GM21723 (cell line): Measurements from ENCODE around the gene ULBP2.
"Not testable (repeated sequence)": the region's sequence is repeated elsewhere in the genome, so short reads cannot be mapped to it uniquely, and the experiment has no call there.

Source experiments
- ATAC-seq: cut with Tn5 transposase; IDR thresholded peaks from one replicate; pipeline ENCODE4 v1.9.1; 2021; ENCODE audit warnings: mild to moderate bottlenecking, moderate library complexity; ENCODE audit not compliant: unreplicated experiment

ULBP2 gene

GRCh38 chr6:149908480-149908879, 33.3 kb upstream of the ULBP2 start:
- not testable (repeated sequence) for ATAC-seq

GRCh38 chr6:149909701-149910470, 31.9 kb upstream of the ULBP2 start:
- ATAC-seq = no peak

DNA sequence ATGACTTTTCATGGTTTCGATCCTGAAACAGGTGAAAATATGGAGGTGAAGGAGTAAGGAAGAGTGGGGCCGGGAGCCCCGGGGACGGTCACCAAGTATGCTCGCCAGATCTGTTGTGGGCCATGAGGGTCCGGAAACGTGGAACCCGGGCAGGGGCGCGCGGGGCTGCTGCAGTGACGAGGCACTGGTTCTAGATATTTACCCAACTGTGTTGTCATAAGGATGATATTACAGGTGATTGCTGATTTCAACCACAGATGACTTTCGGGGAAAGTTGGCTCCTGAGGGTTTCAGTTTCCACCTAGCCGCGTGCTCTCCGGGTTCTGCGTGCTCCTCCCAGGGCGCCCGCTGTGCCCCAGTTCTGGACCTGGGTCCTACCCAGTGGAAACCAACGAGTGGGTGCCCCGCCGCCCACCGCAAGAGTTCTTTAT, 31.1 kb upstream of the ULBP2 start:
- no peak for ATAC-seq

- not testable (repeated sequence) for ATAC-seq
Observed at GRCh38 chr6:149912680-149913079, 29.1 kb upstream of the ULBP2 start.

DNA sequence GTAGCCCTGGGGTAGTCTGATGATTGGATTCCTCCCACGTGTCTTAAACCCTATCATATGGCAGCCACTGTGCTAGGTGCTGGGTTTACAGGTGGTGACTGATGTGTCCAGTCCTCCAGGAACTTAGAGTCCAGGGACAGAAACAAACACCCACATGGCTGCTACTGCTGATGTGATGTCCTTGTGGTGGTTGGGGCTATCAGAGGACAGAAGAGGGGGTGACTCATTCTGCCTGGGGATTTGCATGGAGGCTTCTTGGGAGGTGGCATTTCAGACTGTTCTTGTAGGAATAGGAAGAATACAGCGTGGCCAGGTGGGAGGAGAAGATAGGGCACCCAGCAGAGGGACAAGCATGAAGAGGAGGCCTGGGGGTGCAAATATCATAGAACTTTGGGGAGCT, 28.7 kb upstream of the ULBP2 start:
- no peak for ATAC-seq

GRCh38 chr6:149913540-149914240, 28.1 kb upstream of the ULBP2 start:
- ATAC-seq = no peak

- ATAC-seq = no peak
Observed at GRCh38 chr6:149915970-149916865, 25.6 kb upstream of the ULBP2 start.

- no peak for ATAC-seq
Observed at GRCh38 chr6:149917679-149918078, 24.1 kb upstream of the ULBP2 start.

- ATAC-seq = no peak
Observed at GRCh38 chr6:149918151-149918905, 23.5 kb upstream of the ULBP2 start.

DNA sequence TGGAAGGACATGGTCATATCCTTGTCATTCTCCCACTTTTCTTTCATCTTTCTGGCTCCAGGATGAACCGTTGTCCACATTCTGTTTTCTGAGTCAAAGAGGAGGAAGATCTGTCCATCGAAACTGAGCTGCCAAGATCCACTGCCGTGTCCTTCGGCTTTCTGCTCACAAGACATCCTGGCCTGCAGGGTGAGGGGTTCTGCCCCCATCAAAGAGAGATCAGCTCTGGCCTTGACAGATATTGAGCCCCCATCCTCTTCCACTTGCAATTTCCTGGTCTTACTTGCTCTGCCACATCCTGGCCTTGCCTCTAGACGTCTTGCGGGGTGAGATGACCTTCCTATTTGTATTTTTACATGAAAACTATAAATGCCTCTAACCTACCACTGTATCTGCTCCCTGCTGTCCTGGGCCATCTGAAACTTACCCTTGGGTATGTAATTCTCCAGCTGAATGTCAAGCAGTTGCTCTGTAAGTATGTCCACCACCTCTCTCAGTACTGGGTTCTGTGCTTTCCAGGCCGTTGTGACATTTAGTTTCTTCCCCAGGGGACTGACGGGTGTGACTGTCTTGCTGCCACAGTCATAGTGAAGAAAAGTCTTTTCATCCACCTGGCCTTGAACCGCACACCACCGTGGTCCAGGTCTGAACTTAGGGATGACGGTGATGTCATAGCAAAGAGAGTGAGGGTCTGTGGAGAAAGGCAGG, 22.5 kb upstream of the ULBP2 start:
- ATAC-seq = not testable (repeated sequence)

DNA sequence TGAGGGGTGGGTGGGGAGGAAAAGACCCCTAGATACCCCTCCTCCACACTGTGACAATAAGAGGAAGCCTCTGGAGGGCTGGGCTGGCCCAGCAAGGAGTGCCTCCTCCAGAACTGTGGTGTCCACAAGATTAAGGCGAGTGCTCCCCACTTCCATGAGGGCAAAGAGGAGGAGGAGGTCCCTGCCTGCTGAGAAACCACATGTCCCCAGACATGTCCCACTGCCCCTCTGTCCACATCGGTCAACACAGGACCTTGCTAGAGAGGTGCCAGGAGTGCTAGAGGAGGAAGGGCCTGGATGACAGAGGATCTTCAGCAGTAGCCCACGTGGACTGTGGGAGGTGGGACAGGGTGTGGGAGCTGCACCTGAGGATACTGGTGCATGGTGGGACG, 22.0 kb upstream of the ULBP2 start:
- ATAC-seq = no peak

DNA sequence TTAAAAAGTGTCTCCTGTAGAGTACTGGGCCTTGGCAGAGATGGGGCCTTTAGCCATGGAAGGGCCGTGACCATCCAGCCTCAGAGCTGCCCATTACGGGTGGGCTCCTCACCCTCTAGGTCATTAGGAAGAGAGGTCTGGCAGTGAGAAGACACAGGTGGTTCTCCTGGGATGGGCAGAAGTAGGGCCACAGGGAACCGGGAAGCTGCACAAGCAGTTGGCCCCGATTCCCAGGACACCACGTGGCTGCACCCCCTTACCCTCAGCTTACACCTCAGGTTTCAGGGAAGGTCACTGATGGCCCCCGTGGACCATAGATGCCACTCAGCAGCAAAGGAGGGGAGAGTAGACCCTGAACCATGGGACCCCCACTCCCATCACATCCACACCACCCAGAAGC, 20.5 kb upstream of the ULBP2 start:
- no peak for ATAC-seq

DNA sequence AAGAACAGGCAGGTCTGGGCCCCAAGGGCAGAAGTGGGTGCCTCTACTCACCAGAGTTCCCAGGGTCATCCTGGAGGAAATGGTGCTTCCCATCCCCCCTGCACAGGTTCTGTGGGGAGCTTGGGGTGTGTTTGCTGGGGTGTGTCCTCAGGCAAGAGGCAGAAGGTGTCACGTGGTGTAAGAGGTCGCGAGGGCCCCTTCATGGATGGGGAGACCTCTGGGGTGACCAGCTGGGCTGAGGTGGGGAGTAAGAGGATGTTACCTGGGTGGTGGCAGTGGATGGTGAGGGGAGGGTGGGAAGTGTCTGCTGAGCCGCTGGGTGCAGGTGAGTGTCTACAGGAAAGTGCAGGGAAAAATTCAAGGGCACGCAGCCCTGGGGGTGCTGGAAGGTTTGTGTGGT, 19.7 kb upstream of the ULBP2 start:
- ATAC-seq = not testable (repeated sequence)

DNA sequence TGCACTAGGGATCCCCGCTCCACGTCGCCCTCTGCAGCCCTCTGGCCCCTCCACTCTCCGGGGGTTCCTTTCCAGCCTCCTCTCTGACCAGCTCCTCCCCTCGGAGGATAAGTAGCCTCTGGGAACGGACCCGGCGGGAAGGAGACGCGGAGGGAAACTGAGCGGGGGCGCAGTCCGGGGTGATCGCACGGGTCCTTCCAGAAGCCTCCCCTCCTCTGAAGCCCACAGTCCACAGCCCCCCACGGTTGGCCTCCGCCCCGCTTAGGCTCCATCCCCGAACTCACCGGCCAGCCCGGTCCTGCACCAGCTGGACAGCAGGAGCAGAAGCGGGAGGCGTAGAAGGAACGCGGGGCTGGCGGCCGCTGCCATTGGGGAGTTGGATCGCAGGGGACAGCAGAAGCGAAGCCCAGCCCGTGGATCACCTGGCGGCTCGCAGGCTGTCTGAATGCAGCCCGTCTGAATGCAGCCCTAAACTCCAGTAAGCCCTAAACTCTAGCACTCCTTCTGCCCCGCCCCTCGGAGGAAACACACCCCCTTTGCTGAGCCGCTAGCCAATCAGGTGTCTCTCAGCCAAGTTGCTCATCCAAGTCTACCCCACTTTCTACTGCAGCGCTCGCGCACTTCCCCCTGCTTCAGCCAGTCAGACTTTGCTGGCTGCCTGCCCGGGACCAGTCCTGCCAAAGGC, 19.0 kb upstream of the ULBP2 start, which contains the start of gene RAET1G:
TSS of gene RAET1G (minus strand) at position 480 of the 685 bp plus-strand sequence. CDS start at position 369, 111 bp downstream.
- ATAC-seq = no peak

DNA sequence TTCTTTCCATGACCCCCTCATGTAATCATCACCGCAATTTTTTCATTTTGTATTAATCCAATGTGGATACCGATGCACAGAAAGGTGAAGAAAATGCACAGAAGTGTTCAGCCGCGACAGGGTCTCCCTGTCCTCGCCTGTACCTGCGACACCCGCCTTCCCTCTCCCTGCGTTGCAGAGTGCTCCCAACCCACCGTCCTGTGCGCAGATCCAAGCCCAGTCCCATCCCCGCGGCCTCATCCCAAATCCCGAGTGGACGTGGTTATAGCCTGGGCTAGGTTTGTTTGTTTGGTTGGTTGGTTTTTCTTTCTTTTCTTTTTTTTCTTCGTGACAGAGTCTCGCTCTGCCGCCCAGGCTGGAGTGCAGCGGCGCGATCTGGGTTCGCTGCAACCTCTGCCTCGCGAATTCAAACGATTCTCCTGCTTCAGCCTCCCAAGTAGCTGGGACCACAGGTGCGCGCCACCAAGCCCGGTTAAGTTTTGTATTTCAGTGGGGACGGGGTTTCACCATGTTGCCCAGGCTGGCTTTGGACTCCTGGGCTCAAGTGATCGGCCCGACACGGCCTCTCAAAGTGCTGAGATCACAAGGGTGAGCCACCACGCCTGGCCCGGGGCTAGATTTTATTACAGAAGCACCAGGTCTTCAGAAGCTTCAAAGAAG, 18.4 kb upstream of the ULBP2 start:
- ATAC-seq = no peak

DNA sequence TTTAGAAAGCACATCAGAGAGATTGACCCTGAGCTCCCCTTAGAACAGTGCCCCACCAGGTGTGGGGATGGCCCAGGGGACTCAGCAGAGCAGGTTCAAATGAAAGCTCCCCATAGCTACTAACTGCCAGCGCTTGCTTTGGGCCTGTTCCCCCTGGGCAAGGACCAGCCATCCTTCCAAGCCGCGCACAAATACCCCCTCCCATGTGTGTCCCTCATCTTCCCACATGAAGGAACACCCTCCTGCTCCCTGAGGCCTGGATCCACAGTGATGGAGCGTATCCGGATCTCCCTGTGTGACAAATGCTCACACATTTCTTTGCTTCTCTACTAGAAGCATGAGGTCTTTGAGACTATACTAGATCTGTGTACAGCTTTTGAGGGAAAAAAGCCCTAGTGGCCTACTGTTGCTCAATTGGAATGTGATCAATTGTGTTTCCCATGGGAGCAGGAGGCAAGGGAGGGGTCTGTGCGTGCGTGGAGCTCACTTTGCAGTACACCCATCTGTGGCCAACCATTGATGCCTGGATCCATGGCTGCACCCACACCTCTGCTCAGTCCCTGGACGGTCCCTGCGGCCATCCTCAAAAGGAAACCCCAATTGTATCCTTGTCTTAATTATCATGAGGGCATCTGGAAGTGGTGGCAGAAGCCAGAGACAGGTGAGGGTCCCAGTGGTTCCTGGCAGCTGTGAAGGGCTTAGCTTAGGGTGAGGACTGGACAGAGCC, 17.4 kb upstream of the ULBP2 start:
- no peak for ATAC-seq

DNA sequence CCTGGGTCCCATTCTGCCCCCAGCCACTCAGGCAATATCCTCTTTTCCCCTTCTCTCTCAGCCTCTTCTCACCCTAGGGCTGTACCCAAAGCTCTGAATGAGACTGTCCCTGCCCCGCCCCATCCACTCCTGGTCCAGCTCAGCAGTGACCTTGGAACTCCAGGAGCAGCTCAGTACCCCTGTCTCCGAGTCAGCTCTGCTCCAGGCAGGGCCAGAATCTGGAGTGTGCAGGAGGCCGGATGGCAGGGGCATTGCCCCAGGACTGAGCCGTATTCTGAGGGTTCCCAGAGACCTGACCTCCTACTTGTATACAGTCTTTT, 16.9 kb upstream of the ULBP2 start:
- ATAC-seq = no peak

- ATAC-seq = no peak
Observed at GRCh38 chr6:149925253-149925973, 16.4 kb upstream of the ULBP2 start.
